GM18507 (cell line): ENCODE measurements around the gene KIZ.

Experiments used
- DNase-seq: peaks from one replicate; pipeline ENCODE4 v3.0.0; 2011; ENCODE audit warnings: low read depth; ENCODE audit not compliant: insufficient read length; ENCODE audit errors: extremely low spot score
- FAIRE-seq: peaks from 2 replicates; lab custom pipeline; 2011; peaks lifted over from hg19 to GRCh38; lab: Jason Lieb, UNC

KIZ gene

GRCh38 chr20:21209668-21210067 lies 83.8 kb downstream of the KIZ start:
- DNase-seq (no peak), FAIRE-seq (no peak)

- FAIRE-seq: no peak
- no peak for DNase-seq
These were observed 87.8 kb downstream of the KIZ start for GRCh38 chr20:21213691-21214090.

GRCh38 chr20:21214431-21214830 lies 88.5 kb downstream of the KIZ start:
- FAIRE-seq (no peak), DNase-seq (no peak)

GRCh38 chr20:21219686-21220085 lies 93.8 kb downstream of the KIZ start:
- FAIRE-seq: no peak

GRCh38 chr20:21224217-21224616 lies 98.3 kb downstream of the KIZ start:
- FAIRE-seq (no peak), DNase-seq (no peak)

More at GRCh38 chr20:21219686-21220085, 93.8 kb downstream of the KIZ start:
- DNase-seq: no peak

- FAIRE-seq (no peak), DNase-seq (no peak)
These were observed 99.5 kb downstream of the KIZ start for GRCh38 chr20:21225215-21225947.

GRCh38 chr20:21228511-21228910 lies 102.6 kb downstream of the KIZ start:
- peak; percentile 11 for DNase-seq
- peak; percentile 76 for FAIRE-seq

- DNase-seq (no peak), FAIRE-seq (no peak)
These were observed 103.3 kb downstream of the KIZ start for GRCh38 chr20:21229163-21229562.

- no peak for FAIRE-seq
These were observed 104.3 kb downstream of the KIZ start for GRCh38 chr20:21230220-21230619.

GRCh38 chr20:21230686-21231085 lies 104.8 kb downstream of the KIZ start:
- FAIRE-seq (no peak), DNase-seq (no peak)

More at GRCh38 chr20:21230220-21230619, 104.3 kb downstream of the KIZ start:
- no peak for DNase-seq

GRCh38 chr20:21232546-21233280 lies 106.8 kb downstream of the KIZ start:
- FAIRE-seq (no peak), DNase-seq (no peak)

- FAIRE-seq: no peak
- no peak for DNase-seq
These were observed 108.4 kb downstream of the KIZ start for GRCh38 chr20:21234324-21234723.

GRCh38 chr20:21234806-21235483 lies 109.1 kb downstream of the KIZ start:
- no peak for DNase-seq
- no peak for FAIRE-seq

- peak; percentile 20 for DNase-seq
- peak; percentile 72 for FAIRE-seq
These were observed 109.9 kb downstream of the KIZ start for GRCh38 chr20:21235484-21236445.

GRCh38 chr20:21237956-21238799 lies 112.3 kb downstream of the KIZ start:
- DNase-seq: no peak
- no peak for FAIRE-seq

- no peak for FAIRE-seq
- DNase-seq: no peak
These were observed 113.1 kb downstream of the KIZ start for GRCh38 chr20:21238818-21239536.

GRCh38 chr20:21240394-21240793 lies 114.5 kb downstream of the KIZ start:
- DNase-seq (no peak), FAIRE-seq (no peak)

- FAIRE-seq (no peak), DNase-seq (no peak)
These were observed 115.5 kb downstream of the KIZ start for GRCh38 chr20:21241406-21241805.
